ENCODE results near the gene PTH2R. TPM values are rescaled to one million over a fixed set of nuclear protein-coding genes. Genes with fewer than 3 reads are reported as not detected.
"Not testable (repeated sequence)": the region's sequence is repeated elsewhere in the genome, so short reads cannot be mapped to it uniquely, and the experiment has no call there.

PTH2R gene
- total RNA-seq, 1 experiment from 2014 or later: not detected

GRCh38 chr2:208392300-208392699, 14.3 kb upstream of the PTH2R start:
- peak; percentile 11 for DNase-seq (ENCODE audit: low read depth)

- not testable (repeated sequence) for DNase-seq (ENCODE audit: low read depth)
These were observed 9.8 kb upstream of the PTH2R start for GRCh38 chr2:208396796-208397195.

GRCh38 chr2:208399201-208399600, 7.4 kb upstream of the PTH2R start:
- DNase-seq (ENCODE audit: low read depth): no peak

GRCh38 chr2:208407667-208408066, 1.1 kb downstream of the PTH2R start:
- no peak for DNase-seq (ENCODE audit: low read depth)

GRCh38 chr2:208413931-208414330, 7.3 kb downstream of the PTH2R start:
- DNase-seq (ENCODE audit: low read depth): no peak

- no peak for DNase-seq (ENCODE audit: low read depth)
These were observed 8.7 kb downstream of the PTH2R start for GRCh38 chr2:208415255-208415654.

- DNase-seq (ENCODE audit: low read depth): no peak
These were observed 9.3 kb downstream of the PTH2R start for GRCh38 chr2:208415897-208416296.

GRCh38 chr2:208426412-208427045, 19.9 kb downstream of the PTH2R start:
- DNase-seq (ENCODE audit: low read depth): no peak

- DNase-seq (ENCODE audit: low read depth): no peak
These were observed 31.2 kb downstream of the PTH2R start for GRCh38 chr2:208437755-208438154.

- DNase-seq (ENCODE audit: low read depth): no peak
These were observed 34.1 kb downstream of the PTH2R start for GRCh38 chr2:208440716-208441115.

- DNase-seq (ENCODE audit: low read depth): no peak
These were observed 35.4 kb downstream of the PTH2R start for GRCh38 chr2:208441951-208442350.

- DNase-seq (ENCODE audit: low read depth): not testable (repeated sequence)
These were observed 40.9 kb downstream of the PTH2R start for GRCh38 chr2:208447447-208447846.

GRCh38 chr2:208451061-208451460, 44.5 kb downstream of the PTH2R start:
- no peak for DNase-seq (ENCODE audit: low read depth)

- no peak for DNase-seq (ENCODE audit: low read depth)
These were observed 48.3 kb downstream of the PTH2R start for GRCh38 chr2:208454861-208455260.

- DNase-seq (ENCODE audit: low read depth): no peak
These were observed 57.1 kb downstream of the PTH2R start for GRCh38 chr2:208463721-208464120.

- no peak for DNase-seq (ENCODE audit: low read depth)
These were observed 57.6 kb downstream of the PTH2R start for GRCh38 chr2:208464205-208464604.

GRCh38 chr2:208466151-208466919, 59.7 kb downstream of the PTH2R start:
- DNase-seq (ENCODE audit: low read depth): peak; percentile 28

GRCh38 chr2:208466920-208467298, 60.3 kb downstream of the PTH2R start:
- DNase-seq (ENCODE audit: low read depth): no peak

GRCh38 chr2:208467564-208467963, 61.0 kb downstream of the PTH2R start:
- no peak for DNase-seq (ENCODE audit: low read depth)

- no peak for DNase-seq (ENCODE audit: low read depth)
These were observed 71.1 kb downstream of the PTH2R start for GRCh38 chr2:208477741-208478140.

GRCh38 chr2:208479342-208479741, 72.8 kb downstream of the PTH2R start:
- DNase-seq (ENCODE audit: low read depth): no peak

- not testable (repeated sequence) for DNase-seq (ENCODE audit: low read depth)
These were observed 75.4 kb downstream of the PTH2R start for GRCh38 chr2:208481945-208482344.

- DNase-seq (ENCODE audit: low read depth): not testable (repeated sequence)
These were observed 75.9 kb downstream of the PTH2R start for GRCh38 chr2:208482453-208483015.

Data from RPMI7951 (cell line).